Activated naive CD4-positive, alpha-beta T cell treated with Interleukin-2 at 50 U/mL for 16 hours (primary cell): ENCODE measurements around the gene LOXL1.
A peak's percentile ranks its signal among the peaks of the same experiment; 100 is the strongest.
"Not testable (repeated sequence)": the region's sequence is repeated elsewhere in the genome, so short reads cannot be mapped to it uniquely, and the experiment has no call there.

Experiments
- DNase-seq: peaks from one replicate; pipeline ENCODE4 v3.0.0-alpha.2; 2020

LOXL1 gene

GRCh38 chr15:73954188-73955145 lies 28.2 kb downstream of the LOXL1 start:
- DNase-seq: no peak

DNA sequence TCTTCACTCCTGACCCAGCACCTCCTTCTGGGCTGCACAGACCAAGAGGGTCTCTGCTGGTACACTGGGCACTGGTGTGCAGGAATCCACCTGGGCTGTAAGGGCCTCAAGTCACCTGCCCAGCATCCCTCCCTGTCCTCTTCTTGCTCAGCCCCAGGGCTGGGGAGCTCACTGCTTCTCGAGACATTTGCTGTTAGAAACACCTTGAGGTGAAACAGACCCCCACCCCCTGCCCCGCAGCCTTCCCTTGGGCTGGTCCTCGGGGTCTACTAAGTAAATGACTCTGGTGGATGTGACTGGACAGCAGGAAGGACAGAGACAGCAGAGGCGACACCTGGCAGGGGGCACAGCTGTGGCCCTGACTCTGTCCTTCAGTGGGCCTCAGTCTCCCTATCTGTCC lies 29.1 kb downstream of the LOXL1 start:
- DNase-seq: no peak

GRCh38 chr15:73955861-73956742 lies 29.8 kb downstream of the LOXL1 start:
- no peak for DNase-seq

DNA sequence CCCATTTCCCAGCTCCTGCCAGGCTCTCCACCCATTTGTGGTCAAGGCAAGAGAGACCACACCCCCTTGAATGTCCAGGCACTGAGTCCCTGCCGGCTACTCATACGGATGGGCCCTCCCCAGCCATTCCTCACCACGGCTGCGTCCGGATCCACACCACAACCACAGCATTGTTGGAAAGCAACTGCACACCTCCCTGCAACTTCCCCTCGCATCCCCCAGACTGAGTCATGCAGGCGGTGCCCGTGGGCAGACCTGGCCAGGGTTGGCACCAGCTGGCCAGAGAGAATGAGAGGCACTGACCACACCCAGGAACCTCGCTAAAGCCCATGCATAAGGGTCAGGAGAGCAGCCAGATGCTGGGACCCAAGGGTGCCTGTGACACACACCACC lies 30.5 kb downstream of the LOXL1 start:
- DNase-seq: no peak

GRCh38 chr15:73957276-73957675 lies 31.0 kb downstream of the LOXL1 start:
- no peak for DNase-seq

- DNase-seq: no peak
Measured at GRCh38 chr15:73957785-73958184, 31.5 kb downstream of the LOXL1 start.

DNA sequence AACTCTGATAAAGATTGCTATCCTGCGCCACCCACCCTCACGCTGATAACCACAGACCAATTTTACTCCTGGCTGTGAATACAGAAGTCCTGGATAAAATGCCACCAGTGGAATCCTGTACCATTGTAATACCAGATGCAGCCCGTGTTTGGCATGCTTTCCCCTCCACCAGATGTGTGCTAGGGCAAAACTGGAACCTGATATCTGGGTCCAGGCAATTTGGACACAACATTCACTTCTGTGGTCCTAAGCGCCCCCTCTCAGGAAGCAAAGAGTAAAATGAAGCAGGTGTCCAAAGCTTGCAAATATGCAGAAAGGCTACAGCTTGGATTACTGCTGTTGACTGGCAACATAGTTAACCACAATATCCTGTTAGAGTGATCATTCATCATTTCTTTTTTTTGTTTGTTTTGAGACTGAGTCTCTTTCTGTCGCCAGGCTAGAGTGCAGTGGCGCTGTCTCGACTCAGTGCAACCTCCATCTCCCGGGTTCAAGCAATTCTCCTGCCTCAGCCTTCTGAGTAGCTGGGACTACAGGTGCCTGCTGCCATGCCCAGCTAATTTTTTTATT lies 32.8 kb downstream of the LOXL1 start:
- no peak for DNase-seq

- no peak for DNase-seq
Measured at GRCh38 chr15:73959801-73960200, 33.5 kb downstream of the LOXL1 start.

GRCh38 chr15:73960472-73961070 lies 34.3 kb downstream of the LOXL1 start:
- DNase-seq: not testable (repeated sequence)

DNA sequence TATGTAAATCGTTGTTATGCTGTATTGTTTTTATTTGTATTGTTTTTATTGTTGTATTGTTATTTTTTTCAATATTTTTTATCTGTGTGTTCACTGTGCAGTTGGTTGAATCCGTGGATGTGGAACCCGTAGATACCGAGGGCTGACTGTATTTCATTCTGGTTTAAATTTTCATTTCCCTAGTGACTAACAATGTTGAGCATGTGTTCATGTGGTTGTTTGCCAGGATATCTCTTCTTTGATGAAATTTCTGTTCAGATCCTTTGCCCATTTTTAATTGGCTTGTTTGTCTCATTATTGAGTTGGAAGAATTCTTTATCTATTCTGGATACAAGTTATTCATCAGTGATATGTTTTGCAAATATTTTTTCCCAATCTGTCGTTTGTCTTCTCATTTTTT lies 36.2 kb downstream of the LOXL1 start:
- no peak for DNase-seq

GRCh38 chr15:73964736-73965093 lies 38.5 kb downstream of the LOXL1 start:
- peak; percentile 87 for DNase-seq

- DNase-seq: peak; percentile 70
Measured at GRCh38 chr15:73965094-73965757, 39.0 kb downstream of the LOXL1 start.

DNA sequence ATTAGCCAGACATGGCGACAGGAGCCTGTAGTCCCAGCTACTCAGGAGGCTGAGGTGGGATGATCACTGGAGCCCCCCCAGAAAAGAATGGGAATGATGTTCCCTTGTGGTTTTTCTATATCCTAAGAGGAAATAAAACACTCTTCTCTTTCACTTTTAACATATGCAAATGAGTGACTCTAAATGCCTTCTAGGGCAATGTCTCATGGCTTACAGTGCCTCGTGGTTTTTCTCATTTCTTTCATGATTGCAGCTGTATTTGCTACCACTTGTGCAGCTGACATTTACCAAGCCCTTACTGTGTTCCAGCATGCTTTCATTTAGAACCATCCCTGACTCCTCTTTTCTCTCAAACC lies 39.5 kb downstream of the LOXL1 start:
- no peak for DNase-seq

- no peak for DNase-seq
Measured at GRCh38 chr15:73968461-73968860, 42.2 kb downstream of the LOXL1 start.

DNA sequence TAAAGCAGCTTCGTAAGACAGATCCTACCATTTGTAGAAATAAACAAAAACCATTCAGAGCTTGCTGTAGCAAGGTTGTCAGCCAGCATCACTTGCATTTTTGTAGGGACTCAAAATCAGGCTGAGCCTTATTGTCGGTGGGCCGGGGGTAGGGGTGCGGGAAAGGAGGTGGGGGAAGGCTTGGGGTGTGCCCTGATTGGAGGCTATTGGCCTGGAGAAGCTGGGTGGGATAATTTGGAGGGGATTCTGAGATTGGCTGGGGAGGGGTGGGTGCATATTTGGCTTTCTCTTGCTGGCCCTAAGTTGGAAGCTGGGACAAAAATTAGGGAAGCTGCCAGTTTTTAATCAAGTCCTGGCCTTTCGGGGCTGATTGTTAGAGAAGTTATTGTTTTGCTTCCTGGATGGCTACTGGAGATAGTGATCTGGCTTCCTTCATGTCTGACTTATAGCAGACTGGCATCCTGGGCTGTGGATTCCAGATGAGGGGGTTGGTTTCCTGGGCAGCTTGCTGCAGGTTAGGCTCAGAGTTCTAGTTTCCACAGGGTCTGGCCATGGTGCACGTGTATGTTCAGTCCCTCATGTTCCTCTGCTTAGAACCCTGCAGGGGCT lies 43.0 kb downstream of the LOXL1 start:
- no peak for DNase-seq

DNA sequence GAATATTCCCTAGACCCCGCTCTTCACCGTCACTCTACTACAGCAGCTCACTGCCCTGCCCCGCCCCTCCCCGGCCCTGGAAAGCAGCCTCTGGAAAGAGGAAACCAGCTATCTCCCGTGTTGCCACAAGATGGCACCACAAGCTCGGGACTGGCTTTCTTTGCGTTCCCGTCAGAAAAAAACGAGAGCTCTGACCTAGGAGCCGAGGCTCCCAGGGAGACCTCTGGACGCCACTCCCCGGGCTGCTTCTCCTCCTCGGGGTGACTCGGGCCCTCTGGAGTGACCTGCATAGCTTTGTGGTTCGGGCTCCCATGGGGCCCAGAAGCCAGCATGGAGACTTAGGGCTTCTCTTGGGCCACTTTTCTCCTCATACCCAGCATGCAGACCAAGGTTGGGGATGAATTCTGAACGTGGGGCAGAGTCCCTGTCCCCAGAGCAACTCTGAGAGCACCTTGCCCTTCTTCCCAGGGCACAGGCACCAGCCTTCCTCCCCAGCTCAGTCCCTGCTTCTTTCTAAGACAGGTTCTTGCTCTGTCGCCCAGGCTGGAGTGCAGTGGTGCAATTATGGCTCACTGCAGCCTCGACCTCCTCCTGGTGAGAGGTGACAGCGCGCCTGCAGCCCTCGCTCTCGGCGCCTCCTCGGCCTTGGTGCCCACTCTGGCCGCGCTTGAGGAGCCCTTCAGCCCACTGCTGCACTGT lies 46.9 kb downstream of the LOXL1 start:
- DNase-seq: peak; percentile 81

GRCh38 chr15:73973683-73974200 lies 47.5 kb downstream of the LOXL1 start:
- not testable (repeated sequence) for DNase-seq

GRCh38 chr15:73975440-73976125 lies 49.3 kb downstream of the LOXL1 start:
- not testable (repeated sequence) for DNase-seq

GRCh38 chr15:73978896-73979295 lies 52.6 kb downstream of the LOXL1 start:
- no peak for DNase-seq

DNA sequence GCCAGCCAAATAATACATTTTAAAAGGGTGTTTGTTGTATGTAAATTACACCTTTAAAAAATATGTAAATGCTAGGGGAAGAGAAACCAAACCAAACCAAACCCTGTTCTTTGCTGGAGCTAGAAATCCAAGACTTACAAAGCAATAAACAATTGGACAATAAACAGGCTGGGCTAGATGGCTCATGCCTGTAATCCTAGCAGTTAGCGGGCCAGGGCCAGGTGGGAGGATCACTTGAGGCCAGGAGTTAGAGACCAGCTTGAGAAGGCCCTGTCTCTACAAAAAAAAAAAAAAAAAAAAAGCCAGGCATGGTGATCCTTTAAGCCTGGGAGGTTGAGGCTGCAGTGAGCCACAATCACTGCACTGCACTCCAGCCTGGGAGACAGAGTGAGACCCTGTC lies 53.4 kb downstream of the LOXL1 start:
- no peak for DNase-seq
